ENCODE results near the gene SLC30A7. TPM values are rescaled to one million over a fixed set of nuclear protein-coding genes. Genes with fewer than 3 reads are reported as not detected.

Gene SLC30A7
- total and polyA plus RNA-seq, 2 of the 13 experiments (the other 11 are each of a cell fraction or from before 2014, with no cell fraction given), result 8.3 to 40.8 TPM

- TF ChIP-seq ZMYM2 (CRISPR knock-in tag; IDR thresholded peaks at IDR 0.05), result no peak
- TF ChIP-seq HNRNPUL1 (IDR thresholded peaks at IDR 0.05; ENCODE audit: low read depth, low read length), result no peak
- TF ChIP-seq NFIB (CRISPR knock-in tag; IDR thresholded peaks at IDR 0.05; ENCODE audit: borderline replicate concordance), result no peak
- TF ChIP-seq POLR2G (IDR thresholded peaks at IDR 0.05; ENCODE audit: low read depth, low read length), result peak; percentile 97
- TF ChIP-seq ZBTB21 (CRISPR knock-in tag; IDR thresholded peaks at IDR 0.05), result no peak
- TF ChIP-seq MLX (CRISPR knock-in tag; IDR thresholded peaks at IDR 0.05), result 0 out of 2 replicates have a peak, but pooled peaks have one; percentile 20
- TF ChIP-seq CERS6 (CRISPR knock-in tag; IDR thresholded peaks at IDR 0.05), result no peak
- peak; percentile 85 for TF ChIP-seq ASH2L (IDR thresholded peaks at IDR 0.05; ENCODE audit: insufficient read length, low read depth, low read length)
- TF ChIP-seq ZNF710 (CRISPR knock-in tag; IDR thresholded peaks at IDR 0.05; ENCODE audit: borderline replicate concordance), result no peak
- no peak for TF ChIP-seq KLF13 (CRISPR knock-in tag; IDR thresholded peaks at IDR 0.05)
- no peak for TF ChIP-seq PTBP1 (IDR thresholded peaks at IDR 0.05; ENCODE audit: low read depth, low read length, poor library complexity, severe bottlenecking)
- TF ChIP-seq ZNF138 (CRISPR knock-in tag; IDR thresholded peaks at IDR 0.05; ENCODE audit: low read depth), result no peak
- no peak for TF ChIP-seq CENPX (CRISPR knock-in tag; IDR thresholded peaks at IDR 0.05)
- peak; percentile 76; the same call in 1 of the 2 replicates for TF ChIP-seq ZNF333 (CRISPR knock-in tag; IDR thresholded peaks at IDR 0.05; ENCODE audit: borderline replicate concordance)
- TF ChIP-seq ZBTB39 (CRISPR knock-in tag; IDR thresholded peaks at IDR 0.05), result no peak
- TF ChIP-seq ZNF883 (CRISPR knock-in tag; IDR thresholded peaks at IDR 0.05; ENCODE audit: not compliant biosample characterization), result peak; percentile 20
- TF ChIP-seq ZNF432 (CRISPR knock-in tag; IDR thresholded peaks at IDR 0.05; ENCODE audit: borderline replicate concordance), result no peak
- no peak for TF ChIP-seq ZNF234 (CRISPR knock-in tag; conservative IDR thresholded peaks at IDR 0.05)
- TF ChIP-seq CBX1 (IDR thresholded peaks at IDR 0.05; ENCODE audit: low read depth), result no peak
- TF ChIP-seq SMYD3 (CRISPR knock-in tag; IDR thresholded peaks at IDR 0.05), result no peak
- TF ChIP-seq ZFP90 (CRISPR knock-in tag; IDR thresholded peaks at IDR 0.05; ENCODE audit: borderline replicate concordance), result no peak; the same call in none of the 2 replicates
- no peak for TF ChIP-seq DNMT1 (CRISPR knock-in tag; IDR thresholded peaks at IDR 0.05)
- peak; percentile 99 for TF ChIP-seq KMT2B (CRISPR knock-in tag; IDR thresholded peaks at IDR 0.05)
- TF ChIP-seq ZNF101 (CRISPR knock-in tag; IDR thresholded peaks at IDR 0.05; ENCODE audit: borderline replicate concordance, low read depth), result no peak
- TF ChIP-seq RFX5 (IDR thresholded peaks at IDR 0.05; ENCODE audit: low read depth, low read length), result no peak
Measured at GRCh38 chr1:101025657-101026429, 130.0 kb downstream of the SLC30A7 start, which contains the start of gene DPH5 (continued).
